IMR-90 (cell line): ENCODE results near the gene HTR1D. TPM values are rescaled to one million over a fixed set of nuclear protein-coding genes. Genes with fewer than 3 reads are reported as not detected.

Source experiments
- ATAC-seq: fragments of 200-7000 bp; cut with Tn5 transposase; 2 replicates; pipeline ENCODE4 v1.9.1; 2020; ENCODE audit warnings: low read depth, mild to moderate bottlenecking, moderate library complexity
- BruUV-seq: library from RNA; stranded (reverse); fragments of 400-500 nt; replicated peaks from 2 replicates; lab custom pipeline; 2021; lab: Mats Ljungman, UMichigan
- CTCF ChIA-PET: fragments of 300-600 bp; formaldehyde crosslinking; extraction: SDS; loops from one replicate; lab custom pipeline; 2021; ENCODE audit warnings: antibody characterized with exemption; lab: Yijun Ruan, JAX
- POLR2A ChIA-PET: fragments of 300-600 bp; sonication (Branson Sonifier 250); formaldehyde crosslinking; loops from one replicate; lab custom pipeline; 2022; ENCODE audit warnings: antibody characterized with exemption; ENCODE audit not compliant: unreplicated experiment; lab: Charles Lee
- DNase-seq: peaks from one replicate; pipeline ENCODE4 v3.0.0; 2013
- H2AFZ ChIP-seq: replicated peaks from 2 replicates; pipeline ENCODE3; 2013; ENCODE audit warnings: low read length, mild to moderate bottlenecking; ENCODE audit not compliant: poor library complexity
- H2AK5ac ChIP-seq: 2 replicates; pipeline ENCODE4 v1.6.1; 2013; ENCODE audit warnings: low read depth, low read length, inconsistent platforms
- H2AK9ac ChIP-seq: replicated peaks from 2 replicates; pipeline ENCODE3; 2013; ENCODE audit warnings: mild to moderate bottlenecking, low read depth, low read length, moderate library complexity; ENCODE audit not compliant: poor library complexity
- H2BK120ac ChIP-seq: 2 replicates; pipeline ENCODE4 v1.6.1; 2013; ENCODE audit warnings: low read depth, low read length, inconsistent platforms
- H2BK15ac ChIP-seq: 3 replicates; pipeline ENCODE4 v1.6.1; 2013; ENCODE audit warnings: low read depth, low read length, inconsistent platforms
- H2BK20ac ChIP-seq: 2 replicates; pipeline ENCODE4 v1.6.1; 2013; ENCODE audit warnings: low read depth, mild to moderate bottlenecking, inconsistent platforms, low read length, moderate library complexity
- H2BK5ac ChIP-seq: 2 replicates; pipeline ENCODE4 v1.6.1; 2013; ENCODE audit warnings: mild to moderate bottlenecking, low read depth, low read length, inconsistent platforms; ENCODE audit not compliant: poor library complexity, severe bottlenecking
- H3K14ac ChIP-seq: replicated peaks from 2 replicates; pipeline ENCODE4 v1.6.1; 2013; ENCODE audit warnings: low read depth, low read length, inconsistent platforms
- H3K18ac ChIP-seq: 2 replicates; pipeline ENCODE4 v1.6.1; 2013; ENCODE audit warnings: low read depth, low read length, control low read depth
- H3K23ac ChIP-seq: 2 replicates; pipeline ENCODE4 v1.6.1; 2013; ENCODE audit warnings: low read depth, low read length, inconsistent platforms
- H3K27ac ChIP-seq: 2 replicates; pipeline ENCODE4 v1.5.1; 2013; ENCODE audit warnings: mild to moderate bottlenecking, control low read depth, low read length; ENCODE audit not compliant: insufficient read depth
- H3K27me3 ChIP-seq: 2 replicates; pipeline ENCODE4 v1.6.1; 2013; ENCODE audit warnings: low read length; ENCODE audit not compliant: control insufficient read depth, insufficient read depth
- H3K36me3 ChIP-seq: 2 replicates; pipeline ENCODE4 v1.6.1; 2013; ENCODE audit warnings: low read length, mixed read lengths; ENCODE audit not compliant: control insufficient read depth, insufficient read depth
- H3K4ac ChIP-seq: 2 replicates; pipeline ENCODE4 v1.6.1; 2013; ENCODE audit warnings: low read depth, low read length, inconsistent platforms
- H3K4me1 ChIP-seq: 2 replicates; pipeline ENCODE4 v1.6.1; 2013; ENCODE audit warnings: low read length, mixed read lengths; ENCODE audit not compliant: control insufficient read depth, insufficient read depth
- H3K4me2 ChIP-seq: 2 replicates; pipeline ENCODE4 v1.6.1; 2013; ENCODE audit warnings: low read depth, mild to moderate bottlenecking, control low read depth, low read length, moderate library complexity
- H3K4me3 ChIP-seq: 2 replicates; pipeline ENCODE4 v1.5.1; 2013; ENCODE audit warnings: low read depth, mild to moderate bottlenecking, control low read depth, low read length, moderate library complexity; ENCODE audit not compliant: insufficient read depth
- H3K56ac ChIP-seq: 2 replicates; pipeline ENCODE4 v1.6.1; 2013; ENCODE audit warnings: low read length, inconsistent platforms; ENCODE audit not compliant: insufficient read depth; ENCODE audit errors: extremely low read depth
- H3K79me1 ChIP-seq, 2 experiments: 2 replicates each; pipeline ENCODE4 v1.6.1; 2013; ENCODE audit warnings: low read length in 2 of 2, inconsistent platforms in 1 of 2, low read depth in 1 of 2
- H3K9ac ChIP-seq: 2 replicates; pipeline ENCODE4 v1.6.1; 2013; ENCODE audit warnings: low read depth, low read length, control low read depth
- H3K9me1 ChIP-seq: 2 replicates; pipeline ENCODE4 v1.6.1; 2013; ENCODE audit warnings: low read length, inconsistent platforms; ENCODE audit not compliant: insufficient read depth
- H3K9me3 ChIP-seq: 2 replicates; pipeline ENCODE4 v1.6.1; 2013; ENCODE audit warnings: low read length; ENCODE audit not compliant: control insufficient read depth, insufficient read depth
- H4K20me1 ChIP-seq: 2 replicates; pipeline ENCODE4 v1.6.1; 2013; ENCODE audit warnings: low read length, inconsistent platforms; ENCODE audit not compliant: insufficient read depth
- H4K5ac ChIP-seq: 2 replicates; pipeline ENCODE4 v1.6.1; 2013; ENCODE audit warnings: mild to moderate bottlenecking, low read depth, low read length, control low read depth
- H4K8ac ChIP-seq, 2 experiments: 2 replicates each; pipeline ENCODE4 v1.6.1; 2013; ENCODE audit warnings: low read depth in 2 of 2, low read length in 2 of 2, control low read depth in 1 of 2, inconsistent platforms in 1 of 2
- H4K91ac ChIP-seq: 2 replicates; pipeline ENCODE4 v1.6.1; 2013; ENCODE audit warnings: low read depth, low read length, inconsistent platforms; ENCODE audit not compliant: insufficient read depth
- BHLHE40 ChIP-seq: fragments of 150-350 bp; IDR thresholded peaks from 2 replicates; pipeline ENCODE4 v1.6.1; 2016; ENCODE audit warnings: mild to moderate bottlenecking, low read depth, low read length
- CEBPB ChIP-seq: IDR thresholded peaks from 2 replicates; pipeline ENCODE4 v1.6.1; 2012; ENCODE audit warnings: low read depth, low read length, improper control_type of control experiment
- CHD1 ChIP-seq: IDR thresholded peaks from 2 replicates; pipeline ENCODE4 v1.6.1; 2012; ENCODE audit warnings: low read depth, low read length, improper control_type of control experiment
- CTCF ChIP-seq: conservative IDR thresholded peaks from 2 replicates; pipeline ENCODE4 v1.5.1; 2012; ENCODE audit warnings: mild to moderate bottlenecking, low read depth, low read length, improper control_type of control experiment
- ELK1 ChIP-seq: fragments of 150-350 bp; IDR thresholded peaks from 2 replicates; pipeline ENCODE4 v1.6.1; 2016; ENCODE audit warnings: low read depth, mild to moderate bottlenecking, low read length, moderate library complexity, borderline replicate concordance
- FOS ChIP-seq: fragments of 150-350 bp; IDR thresholded peaks from 2 replicates; pipeline ENCODE4 v1.6.1; 2016; ENCODE audit warnings: low read depth, low read length
- MAFK ChIP-seq: IDR thresholded peaks from 2 replicates; pipeline ENCODE4 v1.6.1; 2012; ENCODE audit warnings: low read depth, low read length, improper control_type of control experiment
- MAZ ChIP-seq: IDR thresholded peaks from 2 replicates; pipeline ENCODE4 v1.6.1; 2012; ENCODE audit warnings: low read depth, mild to moderate bottlenecking, low read length, improper control_type of control experiment, moderate library complexity, borderline replicate concordance
- MXI1 ChIP-seq: IDR thresholded peaks from 2 replicates; pipeline ENCODE4 v1.6.1; 2012; ENCODE audit warnings: low read depth, mild to moderate bottlenecking, low read length, moderate library complexity, borderline replicate concordance
- NFE2L2 ChIP-seq: fragments of 150-350 bp; IDR thresholded peaks from 2 replicates; pipeline ENCODE4 v1.6.1; 2016; ENCODE audit warnings: low read depth, mild to moderate bottlenecking, low read length
- POLR2A ChIP-seq: IDR thresholded peaks from 2 replicates; pipeline ENCODE4 v1.6.1; 2012; ENCODE audit warnings: mild to moderate bottlenecking, low read depth, low read length
- RAD21 ChIP-seq: IDR thresholded peaks from 2 replicates; pipeline ENCODE4 v1.6.1; 2012; ENCODE audit warnings: low read length, improper control_type of control experiment
- RCOR1 ChIP-seq: IDR thresholded peaks from 2 replicates; pipeline ENCODE4 v1.6.1; 2012; ENCODE audit warnings: mild to moderate bottlenecking, low read length, improper control_type of control experiment; ENCODE audit not compliant: insufficient replicate concordance
- RFX5 ChIP-seq: IDR thresholded peaks from 2 replicates; pipeline ENCODE4 v1.8.0; 2012; ENCODE audit warnings: low read depth, mild to moderate bottlenecking, low read length, moderate library complexity
- SMC3 ChIP-seq: fragments of 150-350 bp; IDR thresholded peaks from 2 replicates; pipeline ENCODE4 v1.6.1; 2016; ENCODE audit warnings: low read depth, mild to moderate bottlenecking, antibody characterized with exemption, low read length, moderate library complexity
- USF2 ChIP-seq: fragments of 150-350 bp; IDR thresholded peaks from 2 replicates; pipeline ENCODE4 v1.6.1; 2017; ENCODE audit warnings: mild to moderate bottlenecking, antibody characterized with exemption, low read length, low read depth
- WGBS, 2 experiments: methylation state at CpG; one replicate each; pipeline versions ENCODE4 v1.1.5 to v1.1.7; 2013; ENCODE audit warnings: missing lambda C conversion rate in 2 of 2; ENCODE audit not compliant: insufficient read length in 1 of 2; ENCODE audit errors: extremely low coverage in 2 of 2; 5-methylcytosine and 5-hydroxymethylcytosine counted together
- dilution Hi-C: fragments of 300-500 bp; cut with HindIII; formaldehyde crosslinking; loops from one replicate; pipeline ENCODE4 v1.14.3; 2018; ENCODE audit warnings: low sequenced_read_pairs; ENCODE audit not compliant: unreplicated experiment
- in situ Hi-C: fragments of 300-500 bp; cut with MboI; formaldehyde crosslinking; loops from 3 replicates; pipeline ENCODE4 v1.14.3; 2019; ENCODE audit warnings: low sequenced_read_pairs, inconsistent platforms, mixed read lengths
- intact Hi-C: fragments of 100-400 bp; cut with micrococcal nuclease; formaldehyde crosslinking; loops from 2 replicates; pipeline ENCODE4 v1.10.0; 2022
- polyA plus RNA-seq, 3 experiments: library from polyadenylated mRNA; depleted of rRNA; stranded (reverse); fragments of >200 nt; gene quantifications; 2 replicates each; pipeline ENCODE4 v1.2.3, GENCODE V29; 2012; ENCODE audit warnings: low replicate concordance in 1 of 3
- total RNA-seq: library from RNA; depleted of rRNA; stranded (reverse); fragments of >200 nt; gene quantifications from 2 replicates; pipeline ENCODE4 v1.2.3, GENCODE V29; 2012

Gene HTR1D
- total and polyA plus RNA-seq, 2 of the 4 experiments (the other 2 are of a cell fraction): 0.03 to 0.18 TPM

GRCh38 chr1:23242414-23242813 is 25.1 kb upstream of the HTR1D start:
- H4K91ac ChIP-seq: no peak overlapping the region
- no peak overlapping the region for H2BK15ac ChIP-seq
- no peaks in the 10 kb centered on the region; the same call in 1 of the 2 replicates for H3K9me1 ChIP-seq
- no peak overlapping the region for H3K18ac ChIP-seq
- H3K9ac ChIP-seq: no peak overlapping the region
- intact Hi-C loops: no loop called here
- H3K23ac ChIP-seq: no peak overlapping the region
- in situ Hi-C loops: no loop called here
- H3K27me3 ChIP-seq: 0 out of 2 replicates have a peak, but pooled peaks cover 3% of the 10 kb centered on the region
- ATAC-seq (no peak), DNase-seq (no peak)
- H4K5ac ChIP-seq: no peak overlapping the region
- H3K4me1 ChIP-seq: no peaks in the 10 kb centered on the region
- H2AK9ac ChIP-seq: no peak overlapping the region
- H2BK5ac ChIP-seq: no peak overlapping the region
- dilution Hi-C loops: no loop called here
- 0% methylated on average over 1 of the region's 7 CpGs; no CpG with 5 or more reads in 1 of the 2 experiments for WGBS, 2 experiments
- no peak overlapping the region for H3K14ac ChIP-seq
- H3K4me3 ChIP-seq: no peak overlapping the region
- no peak overlapping the region for H2AFZ ChIP-seq
- H3K4ac ChIP-seq: no peak overlapping the region
- H2BK20ac ChIP-seq: no peak overlapping the region
- TF ChIP-seq SMC3 (no peak), ELK1 (no peak), CEBPB (no peak), MAZ (no peak), POLR2A (no peak), FOS (no peak), MXI1 (no peak), USF2 (no peak), RFX5 (no peak), RCOR1 (no peak), BHLHE40 (no peak), CTCF (no peak), RAD21 (no peak), MAFK (no peak), CHD1 (no peak), NFE2L2 (no peak)
- no peak overlapping the region for H4K8ac ChIP-seq
- H3K79me1 ChIP-seq: no peaks in the 10 kb centered on the region
- H3K36me3 ChIP-seq: no peaks in the 10 kb centered on the region
- H3K4me2 ChIP-seq: no peak overlapping the region
- no peaks in the 10 kb centered on the region for H4K20me1 ChIP-seq
- no peak overlapping the region for H2AK5ac ChIP-seq
- H3K56ac ChIP-seq: no peak overlapping the region
- no TSS peak for BruUV-seq
- H3K27ac ChIP-seq: no peak overlapping the region
- H3K9me3 ChIP-seq: no peaks in the 10 kb centered on the region
- H2BK120ac ChIP-seq: no peak overlapping the region
- POLR2A ChIA-PET: no interaction called here
- CTCF ChIA-PET: no interaction called here
